Activated CD4-positive, CD25-positive, alpha-beta regulatory T cell treated with anti-CD3 and anti-CD28 coated beads, Interleukin-2, amount 50 U/mL, for 72 hours (primary cell): ENCODE measurements around the gene PINLYP.

Experiments
- DNase-seq: peaks from one replicate; pipeline ENCODE4 v3.0.0; 2021

PINLYP gene

GRCh38 chr19:43551399-43552197, 24.0 kb upstream of the PINLYP start:
- no peak for DNase-seq

- DNase-seq: no peak
Observed at GRCh38 chr19:43552198-43552450, 23.5 kb upstream of the PINLYP start.

DNA sequence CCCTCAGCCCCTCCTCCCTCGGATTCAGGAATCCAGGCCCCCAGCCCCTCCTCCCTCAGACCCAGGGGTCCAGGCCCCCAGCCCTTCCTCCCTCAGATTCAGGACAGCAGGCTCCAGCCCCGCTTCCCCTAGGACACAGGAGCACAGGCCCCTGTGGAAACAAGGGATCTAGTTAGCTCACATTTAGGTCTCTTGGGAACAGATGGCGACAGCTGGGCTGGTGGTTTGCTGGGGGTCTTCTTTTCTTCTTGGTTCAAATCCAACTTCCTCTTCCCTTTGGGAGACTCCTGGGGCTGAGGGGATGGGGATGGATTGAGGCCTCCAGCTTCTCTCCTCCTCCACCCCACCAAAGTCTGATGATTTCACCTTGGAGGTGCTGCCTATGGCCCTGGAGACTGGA, 23.0 kb upstream of the PINLYP start:
- no peak for DNase-seq

GRCh38 chr19:43553656-43554055, 21.9 kb upstream of the PINLYP start:
- DNase-seq: no peak

GRCh38 chr19:43554317-43554895, 21.2 kb upstream of the PINLYP start:
- DNase-seq: no peak

GRCh38 chr19:43555185-43555770, 20.3 kb upstream of the PINLYP start:
- peak; percentile 73 for DNase-seq

- DNase-seq: no peak
Observed at GRCh38 chr19:43560687-43561086, 14.9 kb upstream of the PINLYP start.

DNA sequence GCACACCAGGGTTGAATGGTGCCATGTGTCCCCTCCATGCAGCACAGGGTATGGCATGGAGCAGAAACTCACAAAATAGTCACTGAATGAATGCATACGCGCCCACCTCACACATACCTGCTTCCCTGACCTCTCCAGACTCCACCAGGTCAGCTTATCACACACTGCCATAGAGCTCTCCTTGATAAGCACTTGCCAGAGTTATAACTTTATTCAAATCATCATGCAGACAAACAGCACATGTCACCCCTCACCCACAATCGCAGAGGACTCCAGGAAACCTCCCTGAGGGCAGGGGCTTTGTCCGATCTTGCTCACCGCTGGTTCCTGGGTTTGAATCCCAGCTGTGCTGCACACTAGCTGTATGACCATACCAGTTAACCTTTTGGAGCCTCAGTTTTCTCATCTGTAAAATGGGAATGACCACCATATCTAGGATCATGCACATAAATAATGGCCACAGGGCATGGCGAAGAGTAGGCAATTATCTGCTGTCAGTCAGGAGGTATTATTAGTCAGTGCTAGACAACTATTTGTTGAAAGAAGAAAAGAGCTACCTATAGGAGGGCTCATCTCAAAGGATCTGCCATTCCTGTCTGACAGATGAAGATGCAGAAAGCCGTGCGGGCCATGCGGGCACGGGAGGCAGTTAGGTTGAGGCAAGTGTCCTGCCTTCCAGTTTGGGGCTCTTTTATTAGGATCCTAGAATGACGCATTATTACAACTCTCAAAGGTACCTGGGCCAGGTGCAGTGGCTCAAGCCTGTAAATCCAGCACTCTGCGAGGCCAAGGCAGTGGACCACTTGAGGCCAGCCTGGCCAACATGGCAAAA, 14.2 kb upstream of the PINLYP start:
- no peak for DNase-seq

DNA sequence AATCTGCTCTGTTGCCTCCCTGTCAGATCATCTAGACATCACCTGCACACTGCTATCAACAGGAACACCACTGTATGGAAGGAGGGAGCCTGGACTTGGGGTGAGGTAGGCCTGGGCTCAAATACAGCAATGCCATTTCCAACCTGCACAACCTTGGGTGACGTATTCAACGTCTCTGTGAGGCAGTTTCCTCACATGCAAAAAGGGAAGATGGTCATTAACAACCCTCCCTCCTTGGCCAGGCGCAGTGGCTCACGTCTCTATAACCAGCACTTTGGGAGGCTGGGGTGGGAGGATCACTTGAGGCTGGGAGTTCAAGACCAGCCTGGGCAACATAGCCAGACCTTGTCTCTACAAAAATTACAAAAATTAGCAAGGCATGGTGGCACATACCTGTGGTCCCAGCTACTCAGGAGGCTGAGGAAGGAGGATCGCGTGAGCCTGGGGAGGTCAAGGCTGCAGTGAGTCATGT, 13.3 kb upstream of the PINLYP start:
- DNase-seq: peak; percentile 64

- peak; percentile 71 for DNase-seq
Observed at GRCh38 chr19:43562698-43563241, 12.8 kb upstream of the PINLYP start.

DNA sequence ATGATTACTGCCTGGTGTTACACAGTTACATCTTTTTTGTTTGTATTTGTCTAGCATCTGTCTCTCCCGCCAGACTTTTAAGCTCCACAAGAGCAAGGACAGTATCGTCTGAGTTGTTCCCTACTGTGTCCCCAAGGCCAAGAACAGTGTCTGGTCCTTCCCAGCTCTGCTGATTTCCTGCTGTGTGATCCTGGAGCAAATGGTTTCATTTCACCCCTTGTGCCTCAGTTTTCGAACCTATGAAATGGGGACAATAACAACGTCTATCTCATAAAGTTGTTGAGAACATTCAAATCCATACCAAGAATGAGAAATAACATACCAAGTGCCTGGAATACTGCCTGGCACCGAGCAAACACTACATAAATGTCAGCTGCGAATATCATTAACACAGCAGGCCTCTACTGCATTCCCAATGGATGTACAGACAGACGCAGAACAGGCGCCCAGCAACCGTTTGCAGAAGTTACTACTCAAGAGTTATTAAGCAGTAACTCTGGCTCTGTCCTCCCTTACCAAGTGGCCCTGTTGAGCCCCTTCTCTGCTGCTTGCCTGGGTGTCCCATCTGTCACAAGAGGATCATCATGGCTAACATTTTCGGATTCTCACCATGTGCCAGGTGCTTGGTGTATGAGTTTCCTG, 11.7 kb upstream of the PINLYP start:
- DNase-seq: no peak

- DNase-seq: no peak
Observed at GRCh38 chr19:43564800-43565199, 10.8 kb upstream of the PINLYP start.

DNA sequence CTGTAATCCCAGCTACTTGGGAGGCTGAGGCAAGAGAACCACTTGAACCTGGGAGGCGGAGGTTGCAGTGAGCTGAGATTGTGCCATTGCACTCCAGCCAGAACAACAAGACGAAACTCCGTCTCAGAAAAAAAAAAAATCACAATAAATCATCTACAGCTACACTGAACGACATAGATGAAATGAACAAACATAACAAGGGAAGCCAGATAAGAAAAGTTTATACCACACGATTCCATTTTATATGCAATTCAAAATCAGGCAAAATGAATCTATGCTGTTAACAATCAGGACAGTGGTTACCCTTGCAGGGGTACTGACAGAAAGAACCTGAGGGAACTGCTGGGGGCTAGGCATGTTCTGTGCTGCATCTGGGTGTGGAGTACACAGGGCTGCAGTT, 5.9 kb upstream of the PINLYP start:
- no peak for DNase-seq

GRCh38 chr19:43570174-43570791, 5.3 kb upstream of the PINLYP start:
- no peak for DNase-seq

DNA sequence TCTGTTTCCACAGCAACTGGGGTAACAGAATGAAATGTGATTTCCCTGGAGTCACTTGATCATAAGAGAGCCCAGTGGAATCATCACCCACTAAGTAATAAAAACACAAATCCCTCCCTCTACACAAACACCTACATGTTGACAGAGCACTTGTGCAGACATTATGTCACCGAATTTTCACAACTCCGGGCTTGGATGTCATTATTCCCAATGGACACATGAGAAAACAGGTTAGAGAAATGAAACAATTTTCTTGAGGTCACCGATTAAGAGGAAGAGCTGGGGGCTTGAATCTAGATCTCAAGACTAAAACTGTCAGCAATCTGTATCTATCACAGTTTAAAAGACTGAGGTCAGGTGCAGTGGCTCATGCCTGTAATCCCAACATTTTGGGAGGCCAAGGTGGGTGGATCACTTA, 3.4 kb upstream of the PINLYP start:
- no peak for DNase-seq

DNA sequence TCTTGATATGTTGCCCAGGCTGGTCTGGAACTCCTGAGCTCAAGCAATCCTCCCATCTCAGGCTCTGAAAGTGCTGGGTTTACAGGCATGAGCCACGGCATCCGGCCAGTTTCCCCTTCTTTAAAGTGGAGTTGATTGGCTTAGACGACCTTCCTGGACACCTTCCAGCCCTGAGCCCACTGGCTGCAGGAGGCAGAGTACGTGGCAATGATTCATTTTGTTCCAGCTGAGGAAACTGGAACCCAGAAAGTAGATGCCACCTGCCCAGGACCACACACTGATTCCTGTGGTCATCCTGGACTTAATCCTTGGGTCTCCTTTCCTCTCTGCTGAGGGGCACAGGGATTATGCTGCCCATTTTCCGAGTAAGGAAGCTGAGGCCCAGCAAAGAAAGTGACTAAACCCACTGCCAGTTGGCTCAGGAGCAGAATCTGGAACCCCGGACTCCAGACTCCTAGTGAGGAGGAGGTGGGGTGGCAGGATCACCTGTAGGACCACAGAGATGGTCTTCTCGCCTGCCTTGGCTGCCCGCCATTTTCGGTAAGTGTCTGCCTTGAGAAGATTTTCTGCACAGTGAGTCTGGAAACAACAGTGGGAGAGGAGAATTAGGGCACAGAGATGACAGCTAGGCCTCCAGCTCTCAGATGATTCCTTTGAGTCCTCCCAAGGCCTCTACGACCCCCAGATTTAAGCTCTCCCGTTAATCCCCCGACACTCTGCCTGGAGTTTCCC, 1.0 kb upstream of the PINLYP start:
- DNase-seq: no peak

DNA sequence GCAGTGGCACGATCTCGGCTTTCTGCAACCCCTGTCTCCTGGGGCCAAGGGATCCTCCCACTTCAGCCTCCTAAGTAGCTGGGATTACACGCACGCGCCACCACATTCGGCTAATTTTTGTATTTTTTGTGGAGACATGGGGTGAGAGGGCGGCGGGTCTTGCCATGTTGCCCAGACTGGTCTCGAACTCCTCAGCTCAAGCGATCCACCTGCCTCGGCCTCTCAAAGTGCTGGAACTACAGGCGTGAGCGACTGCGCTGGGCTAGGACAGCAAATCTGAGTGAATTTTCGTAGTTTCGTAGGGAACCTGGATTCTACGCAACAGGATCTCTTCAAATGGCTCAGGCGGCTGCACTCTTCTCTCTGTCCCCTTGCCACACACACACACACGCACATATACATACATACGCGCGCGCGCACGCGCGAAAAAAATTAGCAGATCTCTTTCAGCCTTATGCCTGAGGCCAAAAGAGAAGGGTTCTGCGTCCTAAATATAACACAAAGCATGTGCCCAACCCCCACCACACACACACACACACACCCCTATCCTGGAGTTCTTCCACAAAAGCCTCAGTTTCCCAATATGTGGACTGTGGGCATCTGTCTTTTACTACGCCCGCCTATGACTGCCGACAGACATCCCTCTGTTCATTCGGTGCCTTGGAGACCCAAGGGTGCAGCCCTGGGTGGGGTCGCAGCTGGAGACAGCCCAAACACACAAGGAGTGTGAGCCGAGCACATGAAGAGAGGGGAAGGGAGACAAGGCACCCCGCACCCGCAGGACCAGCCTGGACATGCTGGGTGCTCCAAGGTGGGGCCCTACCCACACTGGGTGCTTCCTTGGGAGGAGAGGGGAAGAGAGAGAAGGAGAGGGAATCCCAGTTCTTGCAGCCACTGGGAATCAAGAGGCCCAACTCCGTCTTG, 616 bp downstream of the PINLYP start:
- no peak for DNase-seq

GRCh38 chr19:43578787-43579186, 3.2 kb downstream of the PINLYP start:
- DNase-seq: no peak

GRCh38 chr19:43581467-43581866, 5.9 kb downstream of the PINLYP start:
- no peak for DNase-seq

DNA sequence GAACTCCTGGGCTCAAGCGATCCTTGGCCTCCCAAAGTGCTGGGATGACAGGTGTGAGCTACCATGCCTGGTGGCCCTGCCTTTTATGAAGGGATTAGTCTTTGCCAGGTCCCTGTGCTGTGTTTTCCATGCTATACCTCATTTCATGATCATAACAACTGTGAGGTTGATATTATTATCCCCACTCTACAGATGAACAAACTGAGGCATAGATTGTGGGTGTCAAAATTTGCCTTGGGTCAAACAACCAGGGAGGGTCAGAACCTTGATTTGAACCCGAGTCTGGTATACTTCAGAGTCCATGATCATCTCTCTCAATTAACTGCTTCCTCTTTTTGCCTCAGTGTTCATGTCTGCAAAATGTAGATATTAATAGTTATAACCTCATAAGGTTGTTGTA, 6.9 kb downstream of the PINLYP start:
- DNase-seq: no peak
